Esophagus muscularis mucosa (tissue), 4 donors: Measurements from ENCODE around the gene IFNL4. TPM values are rescaled to one million over a fixed set of nuclear protein-coding genes. Genes with fewer than 3 reads are reported as not detected.

Source experiments
- DNase-seq: peaks from one replicate; pipeline ENCODE4 v3.0.0-alpha.2; 2017; ENCODE audit errors: extremely low spot score
- H3K27ac ChIP-seq, 4 donors: fragments of 200-600 bp; sonication (generic); replicated peaks in 1 of 4; 1 replicate in 3 of 4; 2 replicates in 1 of 4; pipeline ENCODE4 v1.5.1; 2016 to 2019; ENCODE audit warnings: mild to moderate bottlenecking in 1 of 4
- H3K27me3 ChIP-seq, 4 donors: fragments of 200-600 bp; sonication (generic); one replicate each; pipeline versions ENCODE4 v1.5.1 to v1.6.0; 2016 to 2019
- H3K36me3 ChIP-seq, 4 donors: fragments of 200-600 bp; sonication (generic); one replicate each; pipeline ENCODE4 v1.5.1; 2016 to 2019
- H3K4me1 ChIP-seq, 4 donors: fragments of 200-600 bp; sonication (generic); one replicate each; pipeline ENCODE4 v1.5.1; 2016 to 2019
- H3K4me3 ChIP-seq, 4 donors: fragments of 200-600 bp; sonication (generic); 1 replicate in 2 of 4; 2 replicates in 2 of 4; pipeline ENCODE4 v1.5.1; 2016 to 2019; ENCODE audit warnings: mild to moderate bottlenecking in 4 of 4, moderate library complexity in 1 of 4
- H3K9me3 ChIP-seq, 4 donors: fragments of 200-600 bp; sonication (generic); 1 replicate in 3 of 4; 2 replicates in 1 of 4; pipeline ENCODE4 v1.5.1; 2016 to 2019
- EP300 ChIP-seq: sonication (generic); formaldehyde crosslinking; IDR thresholded peaks from one replicate; pipeline ENCODE4 v1.6.1; 2017; ENCODE audit warnings: antibody characterized with exemption
- POLR2A ChIP-seq: fragments of 450-650 bp; IDR thresholded peaks from one replicate; pipeline ENCODE4 v1.6.1; 2017; ENCODE audit warnings: antibody characterized with exemption, moderate library complexity, mild to moderate bottlenecking, low read depth
- POLR2AphosphoS5 ChIP-seq, 2 donors: sonication (generic); formaldehyde crosslinking; IDR thresholded peaks; one replicate each; pipeline ENCODE4 v1.6.1; 2017; ENCODE audit warnings: antibody characterized with exemption in 2 of 2
- WGBS: methylation state at CpG from one replicate; pipeline ENCODE4 v1.1.5; 2018; 5-methylcytosine and 5-hydroxymethylcytosine counted together
- intact Hi-C: fragments of 100-400 bp; cut with DNase I; formaldehyde crosslinking; loops from one replicate; pipeline ENCODE4 v1.15.1; 2023
- total RNA-seq, 4 donors: library from RNA; depleted of rRNA; stranded (reverse); fragments of >200 nt; gene quantifications; one replicate each; pipeline versions ENCODE4 v1.1.0 to v1.2.1, GENCODE V29; 2016
- TF ChIP-seq, protein P1 (sequence below), 3 experiments: fragments of 200-600 bp in 2 of 3; fragments of 450-650 bp in 1 of 3; sonication (generic) in 2 of 3; IDR thresholded peaks; one replicate each; pipeline ENCODE4 v1.5.1; 2017 to 2019; ENCODE audit warnings: antibody characterized with exemption in 3 of 3, mild to moderate bottlenecking in 2 of 3, moderate library complexity in 1 of 3

IFNL4 gene
- total RNA-seq, 4 donors from 2014 or later, result not detected

DNA sequence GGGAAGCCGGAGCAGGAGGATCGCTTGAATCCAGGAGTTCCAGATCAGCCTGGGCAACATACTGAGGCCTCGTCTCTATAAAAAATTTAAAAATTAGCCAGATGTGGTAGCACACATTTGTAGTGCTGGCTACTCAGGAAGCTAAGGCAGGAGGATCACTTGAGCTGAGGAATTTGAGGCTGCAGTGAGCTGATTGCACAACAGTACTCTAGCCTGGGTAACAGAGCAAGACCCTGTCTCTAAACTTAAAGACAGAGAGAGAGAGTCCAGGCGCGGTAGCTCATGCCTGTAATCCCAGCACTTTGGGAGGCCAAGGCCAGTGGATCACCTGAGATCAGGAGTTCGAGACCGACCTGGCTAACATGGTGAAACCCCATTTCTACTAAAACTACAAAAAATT, 8.2 kb downstream of the IFNL4 start:
- WGBS, result 90% methylated on average over 7 of the region's 7 CpGs
- Histone ChIP-seq H3K36me3 (no peaks in the 10 kb centered on the region), H3K4me1 (peaks cover 0 to 3% (median 0%) of the 10 kb centered on the region in 4 donors), H3K4me3 (no peak overlapping the region), H3K9me3 (no peaks in the 10 kb centered on the region), H3K27ac (no peak overlapping the region), H3K27me3 (peaks cover 0 to 69% (median 0%) of the 10 kb centered on the region in 4 donors)
- no peak for DNase-seq
- intact Hi-C loops, result no loop called here
- TF ChIP-seq EP300, result no peak
- no peak for TF ChIP-seq POLR2A
- TF ChIP-seq, protein P1, sequence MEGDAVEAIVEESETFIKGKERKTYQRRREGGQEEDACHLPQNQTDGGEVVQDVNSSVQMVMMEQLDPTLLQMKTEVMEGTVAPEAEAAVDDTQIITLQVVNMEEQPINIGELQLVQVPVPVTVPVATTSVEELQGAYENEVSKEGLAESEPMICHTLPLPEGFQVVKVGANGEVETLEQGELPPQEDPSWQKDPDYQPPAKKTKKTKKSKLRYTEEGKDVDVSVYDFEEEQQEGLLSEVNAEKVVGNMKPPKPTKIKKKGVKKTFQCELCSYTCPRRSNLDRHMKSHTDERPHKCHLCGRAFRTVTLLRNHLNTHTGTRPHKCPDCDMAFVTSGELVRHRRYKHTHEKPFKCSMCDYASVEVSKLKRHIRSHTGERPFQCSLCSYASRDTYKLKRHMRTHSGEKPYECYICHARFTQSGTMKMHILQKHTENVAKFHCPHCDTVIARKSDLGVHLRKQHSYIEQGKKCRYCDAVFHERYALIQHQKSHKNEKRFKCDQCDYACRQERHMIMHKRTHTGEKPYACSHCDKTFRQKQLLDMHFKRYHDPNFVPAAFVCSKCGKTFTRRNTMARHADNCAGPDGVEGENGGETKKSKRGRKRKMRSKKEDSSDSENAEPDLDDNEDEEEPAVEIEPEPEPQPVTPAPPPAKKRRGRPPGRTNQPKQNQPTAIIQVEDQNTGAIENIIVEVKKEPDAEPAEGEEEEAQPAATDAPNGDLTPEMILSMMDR (IDR thresholded peaks at IDR 0.05), result no peak
- TF ChIP-seq POLR2AphosphoS5 (IDR thresholded peaks at IDR 0.05), result no peak

DNA sequence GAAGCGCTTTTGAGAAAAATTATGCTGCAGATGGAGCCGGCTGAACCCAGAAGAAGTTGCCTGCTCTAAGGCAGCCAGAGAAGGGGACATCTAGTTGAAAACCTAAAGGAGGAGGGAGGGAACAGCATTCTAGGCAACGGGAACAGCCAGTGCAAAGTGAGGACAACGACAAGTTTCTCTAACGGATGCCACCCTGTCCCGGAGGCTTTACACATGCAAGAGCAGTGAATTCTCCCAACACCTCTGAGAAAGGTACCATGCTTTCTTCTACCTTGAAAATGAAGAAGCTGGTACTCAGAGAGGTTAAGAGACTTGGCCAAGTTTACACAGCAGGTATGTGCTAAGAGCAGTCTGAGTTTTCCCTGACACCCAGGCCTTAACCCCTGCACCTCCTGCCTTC, 9.7 kb downstream of the IFNL4 start:
- H3K27me3 ChIP-seq, result peaks cover 0 to 60% (median 0%) of the 10 kb centered on the region in 4 donors
- TF ChIP-seq, protein P1 (IDR thresholded peaks at IDR 0.05), result no peak
- TF ChIP-seq EP300, result no peak
- TF ChIP-seq POLR2AphosphoS5 (IDR thresholded peaks at IDR 0.05), result no peak

DNA sequence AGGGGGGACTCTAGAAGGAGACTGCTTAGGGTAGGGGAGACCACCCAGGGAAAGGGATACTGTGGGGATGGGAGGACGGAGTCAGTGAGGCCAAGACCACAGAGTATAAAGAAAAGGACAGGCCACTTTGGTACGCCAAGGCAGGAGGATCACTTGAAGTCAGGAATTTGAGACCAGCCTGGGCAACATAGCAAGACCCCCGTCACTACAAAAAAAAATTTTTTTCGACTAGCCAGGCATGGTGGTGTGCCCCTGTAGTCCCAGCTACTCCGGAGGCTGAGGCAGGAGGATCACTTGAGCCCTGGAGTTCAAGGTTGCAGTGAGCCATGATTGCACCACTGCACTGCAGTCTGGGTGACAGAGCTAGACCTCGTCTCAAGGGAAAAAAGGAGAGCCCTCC, 10.4 kb downstream of the IFNL4 start:
- Histone ChIP-seq H3K36me3 (no peaks in the 10 kb centered on the region), H3K4me1 (peaks cover 0 to 3% (median 0%) of the 10 kb centered on the region in 4 donors), H3K4me3 (no peak overlapping the region), H3K27ac (no peak overlapping the region), H3K9me3 (no peaks in the 10 kb centered on the region), H3K27me3 (peaks cover 0 to 60% (median 0%) of the 10 kb centered on the region in 4 donors)
- 83% methylated on average over 6 of the region's 6 CpGs for WGBS
- DNase-seq, result no peak
- TF ChIP-seq, protein P1 (IDR thresholded peaks at IDR 0.05), result no peak
- no peak for TF ChIP-seq POLR2AphosphoS5 (IDR thresholded peaks at IDR 0.05)
- TF ChIP-seq POLR2A, result no peak
- no peak for TF ChIP-seq EP300
- intact Hi-C loops, result no loop called here

More for the DNA sequence above, 9.7 kb downstream of the IFNL4 start:
- Histone ChIP-seq H3K36me3 (no peaks in the 10 kb centered on the region), H3K4me1 (peaks cover 0 to 3% (median 0%) of the 10 kb centered on the region in 4 donors), H3K27ac (no peak overlapping the region), H3K9me3 (no peaks in the 10 kb centered on the region), H3K4me3 (no peak overlapping the region)
- intact Hi-C loops, result no loop called here
- DNase-seq, result no peak
- 87% methylated on average over 6 of the region's 6 CpGs for WGBS

DNA sequence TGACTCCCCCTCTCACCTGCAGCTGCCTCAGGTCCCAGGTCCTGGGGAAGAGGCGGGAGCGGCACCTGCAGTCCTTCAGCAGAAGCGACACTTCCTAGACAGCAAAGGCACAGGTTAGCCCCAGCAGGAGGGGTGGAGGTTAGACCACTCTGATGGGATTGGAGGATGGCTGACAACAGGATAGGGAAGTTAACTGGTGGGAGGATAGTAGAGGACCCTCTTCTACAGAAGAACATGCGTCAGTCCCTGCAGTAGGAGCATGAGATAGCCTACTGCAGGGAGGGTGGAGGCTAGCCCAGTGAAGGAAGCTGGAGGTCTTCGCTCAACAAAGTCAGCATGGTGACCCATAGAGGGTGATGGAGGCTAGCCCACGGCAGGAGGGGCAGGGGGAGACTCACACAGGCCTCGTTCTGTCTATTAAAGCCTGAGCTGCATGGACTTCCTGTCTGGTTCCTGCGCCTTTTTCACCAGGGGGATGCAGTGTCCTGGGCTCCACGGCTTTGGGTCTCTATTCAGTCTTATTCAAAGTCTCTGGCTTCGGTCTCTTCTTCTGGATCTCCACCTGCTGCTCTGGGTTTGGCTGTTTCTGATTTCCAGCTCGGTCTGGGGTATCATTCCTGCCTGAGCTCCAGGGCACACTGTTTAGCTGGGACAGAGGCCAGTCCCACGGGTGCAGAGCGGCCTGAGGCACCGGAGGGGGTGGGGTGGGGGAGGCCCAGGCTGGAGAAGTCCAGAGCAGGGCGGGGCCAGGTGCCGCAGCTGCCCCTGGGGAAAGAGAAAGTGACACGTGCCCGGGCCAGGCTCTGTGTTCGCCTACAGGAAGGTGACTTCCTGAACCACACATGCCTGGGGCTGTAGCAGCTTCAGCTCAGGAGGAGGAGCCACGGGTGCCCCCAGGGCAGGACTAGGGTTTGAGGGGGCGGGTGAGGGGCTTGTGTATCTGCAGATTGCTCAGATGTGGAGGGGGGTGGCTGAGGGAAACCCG, 11.2 kb downstream of the IFNL4 start:
- no peaks in the 10 kb centered on the region for H3K36me3 ChIP-seq
- H3K27me3 ChIP-seq, result peaks cover 0 to 63% (median 0%) of the 10 kb centered on the region in 4 donors
- H3K4me1 ChIP-seq, result peaks cover 0 to 3% (median 0%) of the 10 kb centered on the region in 4 donors
- H3K9me3 ChIP-seq, result no peaks in the 10 kb centered on the region
- intact Hi-C loops, result no loop called here
- no peak for DNase-seq
- H3K27ac ChIP-seq, result no peak overlapping the region
- H3K4me3 ChIP-seq, result no peak overlapping the region
- 42% methylated on average over 20 of the region's 22 CpGs for WGBS
- TF ChIP-seq POLR2AphosphoS5 (IDR thresholded peaks at IDR 0.05) (no peak), EP300 (no peak), POLR2A (no peak)
- TF ChIP-seq, protein P1 (IDR thresholded peaks at IDR 0.05), result no peak
